ENCODE results near the gene JAK3.

GRCh38 chr19:17854061-17854460 is 6.3 kb upstream of the JAK3 start:
- no peak for TF ChIP-seq REST (IDR thresholded peaks at IDR 0.05; ENCODE audit: insufficient read depth in 1 of 2, low read depth in 2 of 2, low read length in 2 of 2)
- no peak for TF ChIP-seq POLR2AphosphoS5 (IDR thresholded peaks at IDR 0.05; ENCODE audit: low read depth, low read length)
- no peak for TF ChIP-seq TAF1 (IDR thresholded peaks at IDR 0.05; ENCODE audit: borderline replicate concordance, insufficient read depth, low read length)

Measured in PFSK-1 (cell line).